HCT116 (cell line): Measurements from ENCODE around the gene SMAD9. TPM values are rescaled to one million over a fixed set of nuclear protein-coding genes. Genes with fewer than 3 reads are reported as not detected.
A peak's percentile ranks its signal among the peaks of the same experiment; 100 is the strongest.

ENCODE experiments used
- ATAC-seq: fragments of 200-7000 bp; cut with Tn5 transposase; 2 replicates; pipeline ENCODE4 v1.9.1; 2020; ENCODE audit warnings: mild to moderate bottlenecking, moderate library complexity
- BruUV-seq: library from RNA; stranded (reverse); fragments of 400-500 nt; replicated peaks from 2 replicates; lab custom pipeline; 2021; lab: Mats Ljungman, UMichigan
- CTCF ChIA-PET: fragments of 300-600 bp; sonication (Branson Sonifier 250); formaldehyde crosslinking; loops from one replicate; lab custom pipeline; 2021; ENCODE audit warnings: antibody characterized with exemption; lab: Charles Lee
- POLR2A ChIA-PET: fragments of 300-600, 350-600 bp; sonication (Branson Sonifier 250); formaldehyde crosslinking; loops from one replicate; lab custom pipeline; 2021; ENCODE audit warnings: antibody characterized with exemption; lab: Charles Lee
- RAD21 ChIA-PET, 2 experiments: fragments of 300-600 bp; sonication (Branson Sonifier 250); formaldehyde crosslinking; loops; one replicate each; lab custom pipeline; 2023; ENCODE audit warnings: low total read pairs in 2 of 2; ENCODE audit not compliant: uncharacterized antibody in 2 of 2, unreplicated experiment in 2 of 2, low non-redundant PET in 1 of 2; lab: Charles Lee
- DNase-seq: peaks from one replicate; pipeline ENCODE4 v3.0.0-alpha.2; 2010; ENCODE audit warnings: low read depth, low spot score
- H2AFZ ChIP-seq: fragments of 200-600 bp; shearing (Covaris generic), sonication (generic); 2 replicates; pipeline ENCODE4 v1.6.1; 2017; ENCODE audit warnings: low read depth, mixed run types, mixed read lengths, antibody characterized with exemption, low read length; ENCODE audit not compliant: poor library complexity, severe bottlenecking
- H3K27ac ChIP-seq: 2 replicates; pipeline ENCODE4 v1.5.1; 2012; ENCODE audit warnings: low read depth, low read length
- H3K27me3 ChIP-seq: fragments of 200-600 bp; sonication (generic); 2 replicates; pipeline ENCODE4 v1.6.1; 2016; ENCODE audit warnings: mixed run types, low read length, mixed read lengths; ENCODE audit not compliant: insufficient read depth
- H3K36me3 ChIP-seq, 2 experiments: fragments of 200-500 bp in 1 of 2; fragments of 200-600 bp in 1 of 2; sonication (Bioruptor generic) in 1 of 2; sonication (generic) in 1 of 2; 2 replicates each; pipeline versions ENCODE4 v1.5.1 to v1.6.1; 2014 to 2016; ENCODE audit warnings: low read length in 2 of 2, inconsistent platforms in 1 of 2, mixed read lengths in 1 of 2, mixed run types in 1 of 2; ENCODE audit not compliant: insufficient read depth in 2 of 2, control insufficient read depth in 1 of 2
- H3K4me1 ChIP-seq, 2 experiments: fragments of 200-600 bp in 1 of 2; sonication (generic) in 1 of 2; 2 replicates each; pipeline versions ENCODE4 v1.5.1 to v1.6.1; 2012 to 2017; ENCODE audit warnings: low read length in 2 of 2, inconsistent platforms in 1 of 2, mild to moderate bottlenecking in 1 of 2, mixed read lengths in 1 of 2, mixed run types in 1 of 2, moderate library complexity in 1 of 2; ENCODE audit not compliant: insufficient read depth in 2 of 2, control insufficient read depth in 1 of 2
- H3K4me2 ChIP-seq: fragments of 200-600 bp; sonication (generic); 2 replicates; pipeline ENCODE4 v1.6.1; 2017; ENCODE audit warnings: mixed run types, low read length, mixed read lengths
- H3K4me3 ChIP-seq, 2 experiments: fragments of 200-600 bp in 1 of 2; sonication (generic) in 1 of 2; replicated peaks in 1 of 2; 2 replicates each; pipeline ENCODE4 v1.5.1; 2011 to 2016; ENCODE audit warnings: low read length in 2 of 2, control low read depth in 1 of 2, low read depth in 1 of 2, mild to moderate bottlenecking in 1 of 2, mixed read lengths in 1 of 2, mixed run types in 1 of 2
- H3K79me2 ChIP-seq: fragments of 200-600 bp; sonication (generic); 2 replicates; pipeline ENCODE4 v1.6.1; 2017; ENCODE audit warnings: mild to moderate bottlenecking, mixed run types, low read length, moderate library complexity, mixed read lengths; ENCODE audit not compliant: insufficient read depth
- H3K9ac ChIP-seq: fragments of 200-600 bp; sonication (generic); 2 replicates; pipeline ENCODE4 v1.6.1; 2016; ENCODE audit warnings: low read length, mixed read lengths
- H3K9me2 ChIP-seq: fragments of 200-600 bp; sonication (generic), shearing (Covaris generic); 2 replicates; pipeline ENCODE4 v1.6.1; 2017; ENCODE audit warnings: mixed run types, mild to moderate bottlenecking, moderate library complexity; ENCODE audit not compliant: insufficient read depth
- H3K9me3 ChIP-seq, 2 experiments: fragments of 200-500 bp in 1 of 2; fragments of 200-600 bp in 1 of 2; sonication (Bioruptor generic) in 1 of 2; sonication (generic) in 1 of 2; 2 replicates each; pipeline ENCODE4 v1.6.1; 2014 to 2017; ENCODE audit warnings: low read length in 2 of 2, mixed read lengths in 2 of 2, inconsistent platforms in 1 of 2, low read depth in 1 of 2, mild to moderate bottlenecking in 1 of 2, mixed run types in 1 of 2, moderate library complexity in 1 of 2; ENCODE audit not compliant: control insufficient read depth in 1 of 2, insufficient read depth in 1 of 2
- H4K20me1 ChIP-seq: fragments of 200-600 bp; sonication (generic), shearing (Covaris generic); 2 replicates; pipeline ENCODE4 v1.6.1; 2017; ENCODE audit warnings: mixed run types, mild to moderate bottlenecking, moderate library complexity; ENCODE audit not compliant: insufficient read depth
- CEBPB ChIP-seq: IDR thresholded peaks from 2 replicates; pipeline ENCODE4 v1.6.1; 2012; ENCODE audit warnings: low read depth
- CTCF ChIP-seq, 3 experiments: fragments of 200-600 bp in 1 of 3; sonication (generic) in 1 of 3; IDR thresholded peaks in 2 of 3; conservative IDR thresholded peaks in 1 of 3; 2 replicates each; pipeline ENCODE4 v1.5.1; 2012 to 2017; ENCODE audit warnings: low read depth in 2 of 3, low read length in 2 of 3, antibody characterized with exemption in 1 of 3, borderline replicate concordance in 1 of 3, control low read depth in 1 of 3, mild to moderate bottlenecking in 1 of 3, mixed read lengths in 1 of 3, mixed run types in 1 of 3, moderate library complexity in 1 of 3; ENCODE audit not compliant: insufficient read depth in 1 of 3
- RAD21 ChIP-seq: IDR thresholded peaks from 2 replicates; pipeline ENCODE4 v1.6.1; 2012; ENCODE audit warnings: low read depth, mild to moderate bottlenecking
- REST ChIP-seq: IDR thresholded peaks from 2 replicates; pipeline ENCODE4 v1.6.1; 2012; ENCODE audit warnings: low read depth
- SIN3A ChIP-seq: IDR thresholded peaks from 2 replicates; pipeline ENCODE4 v1.6.1; 2012; ENCODE audit warnings: low read depth
- SP1 ChIP-seq: IDR thresholded peaks from 2 replicates; pipeline ENCODE4 v1.6.1; 2012; ENCODE audit warnings: low read depth
- TCF7L2 ChIP-seq: IDR thresholded peaks from 2 replicates; pipeline ENCODE4 v1.7.0; 2011; ENCODE audit warnings: borderline replicate concordance, inconsistent platforms; ENCODE audit not compliant: insufficient read depth, insufficient read length; ENCODE audit errors: extremely low read depth
- ZNF274 ChIP-seq: fragments of 200-500 bp; sonication (Bioruptor generic); IDR thresholded peaks from 2 replicates; pipeline ENCODE4 v1.6.1; 2014; ENCODE audit warnings: mild to moderate bottlenecking, low read depth, low read length, inconsistent platforms
- intact Hi-C: fragments of 100-400 bp; cut with micrococcal nuclease; formaldehyde crosslinking; loops from 2 replicates; pipeline ENCODE4 v1.10.0; 2022
- total RNA-seq: library from RNA; stranded (reverse); gene quantifications from one replicate; pipeline ENCODE4 v1.2.1, GENCODE V29; 2021; ENCODE audit not compliant: unreplicated experiment

Gene SMAD9
- total RNA-seq, 1 experiment from 2014 or later: 4.3 TPM

GRCh38 chr13:36817996-36818803 is 101.8 kb downstream of the SMAD9 start (continued):
- TF ChIP-seq TCF7L2 (no peak), ZNF274 (no peak), SP1 (no peak), REST (no peak), CEBPB (no peak)
- TF ChIP-seq, all 23 proteins: peak for 0

GRCh38 chr13:36815062-36815461 is 105.0 kb downstream of the SMAD9 start:
- ATAC-seq (peak; percentile 30), DNase-seq (peak; percentile 16)
- Histone ChIP-seq H3K4me2 (no peak overlapping the region), H3K9me2 (no peaks in the 10 kb centered on the region), H3K27me3 (no peaks in the 10 kb centered on the region), H3K27ac (no peak overlapping the region), H3K36me3 (no peaks in the 10 kb centered on the region), H3K4me1 (peaks cover 0 to 14% of the 10 kb centered on the region in 2 experiments; a peak in 3 of 4 replicates), H3K79me2 (peaks cover 8% of the 10 kb centered on the region), H3K9me3 (no peaks in the 10 kb centered on the region), H4K20me1 (no peaks in the 10 kb centered on the region), H2AFZ (no peak overlapping the region), H3K9ac (no peak overlapping the region)
- no TSS peak for BruUV-seq
- CTCF ChIA-PET: interaction anchor here (0.7 to 1.3 kb wide), 2 partner anchors 26 to 167 kb away, joined by 3 read pairs; no protein-coding TSS in a partner anchor
- RAD21 ChIA-PET: no interaction called here
- intact Hi-C loops: no loop called here
- POLR2A ChIA-PET: no interaction called here
- TF ChIP-seq SIN3A (no peak), RAD21 (peak; percentile 6; the same call in 1 of the 2 replicates), CTCF (IDR thresholded peaks at IDR 0.05 in 2 of 3, conservative IDR thresholded peaks at IDR 0.05 in 1 of 3; ENCODE audit: borderline replicate concordance in 1 of 3, insufficient read depth in 1 of 3, low read depth in 2 of 3, low read length in 2 of 3) (peak in 2 of 3 experiments; percentile 43 to 49; a peak in 4 of 6 replicates)
- TF ChIP-seq, all 23 proteins: peak for 2
- H3K4me3 ChIP-seq: no peak overlapping the region
